DND-41 (cell line): ENCODE results near the gene NCAN.

Source experiments
- ATAC-seq: fragments of 200-7000 bp; cut with Tn5 transposase; 3 replicates; pipeline ENCODE4 v1.9.1; 2021; ENCODE audit warnings: low read depth; ENCODE audit not compliant: insufficient read depth
- DNase-seq: peaks from one replicate; pipeline ENCODE4 v3.0.0-alpha.2; 2020
- H2AFZ ChIP-seq: 2 replicates; pipeline ENCODE4 v1.6.0; 2012; ENCODE audit warnings: low read depth, low read length
- H3K27ac ChIP-seq: 2 replicates; pipeline ENCODE4 v1.5.1; 2012; ENCODE audit warnings: low read length, inconsistent platforms
- H3K27me3 ChIP-seq: fragments of 200-600 bp; sonication (generic); 2 replicates; pipeline ENCODE4 v1.6.0; 2012; ENCODE audit warnings: low read length, mild to moderate bottlenecking, inconsistent platforms; ENCODE audit not compliant: insufficient read depth, poor library complexity
- H3K36me3 ChIP-seq: 2 replicates; pipeline ENCODE4 v1.5.1; 2012; ENCODE audit warnings: low read length, inconsistent platforms; ENCODE audit not compliant: insufficient read depth
- H3K4me1 ChIP-seq: 2 replicates; pipeline ENCODE4 v1.5.1; 2012; ENCODE audit warnings: mild to moderate bottlenecking, low read length; ENCODE audit not compliant: insufficient read depth
- H3K4me2 ChIP-seq: 2 replicates; pipeline ENCODE4 v1.6.0; 2012; ENCODE audit warnings: mild to moderate bottlenecking, moderate library complexity, low read length, inconsistent platforms; ENCODE audit not compliant: insufficient read depth
- H3K4me3 ChIP-seq, 2 experiments: fragments of 200-600 bp in 1 of 2; shearing (Covaris generic) in 1 of 2; 2 replicates each; pipeline ENCODE4 v1.5.1; 2012 to 2016; ENCODE audit warnings: inconsistent platforms in 2 of 2, low read length in 2 of 2, mild to moderate bottlenecking in 2 of 2, low read depth in 1 of 2, moderate library complexity in 1 of 2
- H3K79me2 ChIP-seq: 2 replicates; pipeline ENCODE4 v1.6.0; 2012; ENCODE audit warnings: low read length, inconsistent platforms; ENCODE audit not compliant: insufficient read depth
- H3K9ac ChIP-seq: 2 replicates; pipeline ENCODE4 v1.6.0; 2012; ENCODE audit warnings: low read depth, mild to moderate bottlenecking, inconsistent platforms, low read length, moderate library complexity
- H3K9me3 ChIP-seq: 2 replicates; pipeline ENCODE4 v1.5.1; 2012; ENCODE audit warnings: low read length, moderate library complexity, mild to moderate bottlenecking, inconsistent platforms; ENCODE audit not compliant: insufficient read depth, severe bottlenecking
- H4K20me1 ChIP-seq: 2 replicates; pipeline ENCODE4 v1.6.0; 2012; ENCODE audit warnings: low read length; ENCODE audit not compliant: insufficient read depth
- CTCF ChIP-seq: IDR thresholded peaks from 2 replicates; pipeline ENCODE4 v1.5.1; 2012; ENCODE audit warnings: borderline replicate concordance, low read length, moderate library complexity, mild to moderate bottlenecking; ENCODE audit not compliant: poor library complexity, severe bottlenecking; ENCODE audit errors: extremely low read depth
- EZH2 ChIP-seq: IDR thresholded peaks from 3 replicates; pipeline ENCODE4 v1.6.1; 2012; ENCODE audit warnings: borderline replicate concordance, low read depth, mild to moderate bottlenecking, moderate library complexity, low read length, inconsistent platforms; ENCODE audit not compliant: severe bottlenecking

NCAN gene

GRCh38 chr19:19257137-19257536, 45.4 kb downstream of the NCAN start:
- ATAC-seq, result no peak
- Histone ChIP-seq H3K27ac (no peak overlapping the region), H3K4me1 (no peaks in the 10 kb centered on the region), H3K36me3 (no peaks in the 10 kb centered on the region), H3K4me2 (no peak overlapping the region), H4K20me1 (no peaks in the 10 kb centered on the region), H2AFZ (no peak overlapping the region), H3K4me3 (no peak overlapping the region), H3K79me2 (no peaks in the 10 kb centered on the region), H3K9me3 (no peaks in the 10 kb centered on the region), H3K27me3 (no peaks in the 10 kb centered on the region), H3K9ac (no peak overlapping the region)
- no peak for DNase-seq
- no peak for TF ChIP-seq EZH2
- TF ChIP-seq CTCF, result no peak

GRCh38 chr19:19257836-19258588, 46.3 kb downstream of the NCAN start:
- ATAC-seq (no peak), DNase-seq (no peak)
- Histone ChIP-seq H3K9ac (no peak overlapping the region), H3K9me3 (no peaks in the 10 kb centered on the region), H3K36me3 (no peaks in the 10 kb centered on the region), H3K27ac (no peak overlapping the region), H3K79me2 (no peaks in the 10 kb centered on the region), H3K27me3 (no peaks in the 10 kb centered on the region), H4K20me1 (no peaks in the 10 kb centered on the region), H3K4me2 (no peak overlapping the region), H2AFZ (no peak overlapping the region), H3K4me3 (no peak overlapping the region), H3K4me1 (no peaks in the 10 kb centered on the region)
- no peak for TF ChIP-seq CTCF
- TF ChIP-seq EZH2, result no peak

- no peaks in the 10 kb centered on the region for H4K20me1 ChIP-seq
- H3K4me3 ChIP-seq, result no peak overlapping the region
- ATAC-seq, result no peak
- H3K79me2 ChIP-seq, result no peaks in the 10 kb centered on the region
- no peak overlapping the region for H2AFZ ChIP-seq
- no peak overlapping the region for H3K4me2 ChIP-seq
- H3K27ac ChIP-seq, result no peak overlapping the region
- no peaks in the 10 kb centered on the region for H3K9me3 ChIP-seq
- no peak overlapping the region for H3K9ac ChIP-seq
- no peaks in the 10 kb centered on the region for H3K27me3 ChIP-seq
- no peaks in the 10 kb centered on the region for H3K36me3 ChIP-seq
- H3K4me1 ChIP-seq, result no peaks in the 10 kb centered on the region
- no peak for DNase-seq
- TF ChIP-seq EZH2, result no peak
- TF ChIP-seq CTCF, result no peak
Measured at GRCh38 chr19:19258589-19259338, 47.0 kb downstream of the NCAN start.
